Panc1 (cell line): ENCODE data around the gene FGGY.

Experiments
- CTCF ChIP-seq: fragments of 450-650 bp; IDR thresholded peaks from 2 replicates; pipeline ENCODE4 v1.5.1; 2017; ENCODE audit warnings: mild to moderate bottlenecking
- POLR2AphosphoS5 ChIP-seq: IDR thresholded peaks from 2 replicates; pipeline ENCODE4 v1.6.1; 2012; ENCODE audit warnings: mild to moderate bottlenecking, low read depth, low read length, moderate library complexity
- REST ChIP-seq, 2 experiments: IDR thresholded peaks; 2 replicates each; pipeline ENCODE4 v1.6.1; 2011 to 2012; ENCODE audit warnings: low read depth in 2 of 2, control low read depth in 1 of 2, low read length in 1 of 2, mild to moderate bottlenecking in 1 of 2, moderate library complexity in 1 of 2; ENCODE audit not compliant: insufficient read depth in 1 of 2
- SIN3A ChIP-seq: IDR thresholded peaks from 2 replicates; pipeline ENCODE4 v1.6.1; 2012; ENCODE audit warnings: low read depth, mild to moderate bottlenecking, low read length, moderate library complexity, borderline replicate concordance; ENCODE audit not compliant: insufficient read depth
- TCF7L2 ChIP-seq: IDR thresholded peaks from 2 replicates; pipeline ENCODE4 v1.6.1; 2011; ENCODE audit warnings: mild to moderate bottlenecking, low read depth, low read length, inconsistent platforms

GRCh38 chr1:59697150-59697800 lies 400.4 kb downstream of the FGGY start:
- TF ChIP-seq CTCF (no peak), REST (IDR thresholded peaks at IDR 0.05; ENCODE audit: insufficient read depth in 1 of 2, low read depth in 2 of 2, low read length in 1 of 2) (no peak), POLR2AphosphoS5 (no peak), SIN3A (no peak), TCF7L2 (no peak)
